ELR (cell line): ENCODE results near the gene IGSF11.
"Not testable (repeated sequence)": the region's sequence is repeated elsewhere in the genome, so short reads cannot be mapped to it uniquely, and the experiment has no call there.

Experiments used
- DNase-seq: peaks from one replicate; pipeline ENCODE4 v3.0.0-alpha.2; 2015; ENCODE audit warnings: low read depth

Gene IGSF11, protein sequence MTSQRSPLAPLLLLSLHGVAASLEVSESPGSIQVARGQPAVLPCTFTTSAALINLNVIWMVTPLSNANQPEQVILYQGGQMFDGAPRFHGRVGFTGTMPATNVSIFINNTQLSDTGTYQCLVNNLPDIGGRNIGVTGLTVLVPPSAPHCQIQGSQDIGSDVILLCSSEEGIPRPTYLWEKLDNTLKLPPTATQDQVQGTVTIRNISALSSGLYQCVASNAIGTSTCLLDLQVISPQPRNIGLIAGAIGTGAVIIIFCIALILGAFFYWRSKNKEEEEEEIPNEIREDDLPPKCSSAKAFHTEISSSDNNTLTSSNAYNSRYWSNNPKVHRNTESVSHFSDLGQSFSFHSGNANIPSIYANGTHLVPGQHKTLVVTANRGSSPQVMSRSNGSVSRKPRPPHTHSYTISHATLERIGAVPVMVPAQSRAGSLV

DNA sequence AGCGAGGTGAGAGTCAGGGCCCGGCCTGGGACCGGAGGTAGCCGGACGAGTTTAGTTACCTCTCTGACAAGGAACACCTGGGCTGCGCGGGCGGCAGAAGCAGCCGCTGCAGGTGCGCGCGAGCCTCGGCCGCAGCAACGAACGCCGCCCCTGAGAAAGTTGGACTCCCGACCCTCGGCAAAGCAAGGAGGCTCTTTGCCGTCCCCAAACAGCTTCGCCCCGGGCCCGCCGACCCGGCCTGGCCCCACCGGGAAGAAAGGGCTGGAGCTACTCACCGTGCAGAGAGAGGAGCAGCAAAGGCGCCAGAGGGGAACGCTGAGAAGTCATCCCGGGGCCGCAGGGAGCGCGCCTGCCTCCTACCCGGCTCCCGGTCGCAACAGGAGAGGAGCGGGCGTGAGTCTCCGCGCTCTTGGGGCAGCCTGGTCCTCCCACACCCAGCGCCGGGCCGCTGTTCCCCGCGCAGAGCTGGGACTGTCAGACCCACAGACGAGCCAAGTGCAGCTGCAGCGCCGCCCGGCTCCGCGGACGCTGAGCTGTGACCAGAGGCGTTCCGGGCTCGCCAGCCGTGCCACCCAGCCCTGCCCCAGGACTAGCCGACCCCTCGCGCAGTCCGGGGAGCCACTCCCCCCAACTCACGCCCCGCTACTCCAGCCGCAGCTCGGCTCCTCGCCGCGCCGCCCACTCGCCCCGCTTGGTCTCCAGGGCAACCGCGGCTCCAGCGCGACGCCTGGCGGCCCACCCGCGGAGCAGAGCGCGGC, at the start of gene IGSF11:
IGSF11 (minus strand) TSS at position 591 of the 758 bp plus-strand sequence; CDS start at position 327, 264 bp downstream.
- DNase-seq: peak; percentile 61

DNA sequence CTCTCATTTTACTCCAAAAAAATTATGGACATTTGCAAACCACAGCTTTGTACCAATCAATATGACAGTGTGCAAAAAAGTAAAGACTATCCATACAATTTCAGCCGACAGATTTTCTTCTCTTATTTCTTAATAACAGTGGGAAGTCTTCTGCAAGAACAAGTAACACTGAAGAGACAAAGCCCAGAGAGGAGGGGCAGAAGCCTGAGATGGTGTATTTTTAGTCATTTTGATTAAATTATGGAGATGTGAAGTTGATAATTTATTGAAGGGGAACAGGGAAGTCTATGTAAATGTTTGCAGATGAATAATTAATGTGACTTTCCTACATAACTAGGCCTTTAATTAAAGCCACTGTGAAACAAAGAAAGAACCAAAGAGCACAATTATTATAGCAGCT, 45.7 kb upstream of the IGSF11 start:
- DNase-seq: no peak

DNA sequence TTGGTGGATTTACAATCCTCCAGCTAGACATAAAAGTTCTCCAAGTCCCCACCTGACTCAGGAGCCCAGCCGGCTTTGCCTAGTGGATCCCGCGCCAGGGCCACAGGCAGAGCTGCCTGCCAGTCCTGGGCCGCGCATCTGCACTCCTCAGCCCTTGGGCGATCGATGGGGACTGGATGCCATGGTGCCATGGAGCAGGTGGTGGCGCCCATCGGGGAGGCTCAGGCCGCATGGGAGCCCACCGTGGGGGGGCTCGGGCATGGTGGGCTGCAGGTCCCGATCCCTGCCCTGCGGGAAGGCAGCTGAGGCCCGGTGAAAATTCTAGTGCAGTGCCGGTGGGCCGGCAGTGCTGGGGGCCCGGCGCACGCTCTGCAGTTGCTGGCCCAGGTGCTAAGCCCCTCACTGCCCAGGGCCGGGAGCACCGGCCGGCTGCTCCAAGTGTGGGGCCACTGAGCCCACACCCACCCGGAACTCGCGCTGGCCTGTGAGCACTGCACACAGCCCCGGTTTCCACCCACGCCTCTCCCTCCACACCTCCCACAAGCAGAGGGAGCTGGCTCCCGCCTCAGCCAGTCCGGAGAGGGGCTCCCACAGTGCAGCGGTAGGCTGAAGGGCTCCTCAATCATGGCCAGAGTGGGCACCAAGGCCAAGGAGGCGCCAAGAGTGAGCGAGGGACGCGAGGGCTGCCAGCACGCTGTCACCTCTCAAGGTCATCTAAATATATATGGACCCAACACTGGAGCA, 38.8 kb upstream of the IGSF11 start:
- DNase-seq: no peak

DNA sequence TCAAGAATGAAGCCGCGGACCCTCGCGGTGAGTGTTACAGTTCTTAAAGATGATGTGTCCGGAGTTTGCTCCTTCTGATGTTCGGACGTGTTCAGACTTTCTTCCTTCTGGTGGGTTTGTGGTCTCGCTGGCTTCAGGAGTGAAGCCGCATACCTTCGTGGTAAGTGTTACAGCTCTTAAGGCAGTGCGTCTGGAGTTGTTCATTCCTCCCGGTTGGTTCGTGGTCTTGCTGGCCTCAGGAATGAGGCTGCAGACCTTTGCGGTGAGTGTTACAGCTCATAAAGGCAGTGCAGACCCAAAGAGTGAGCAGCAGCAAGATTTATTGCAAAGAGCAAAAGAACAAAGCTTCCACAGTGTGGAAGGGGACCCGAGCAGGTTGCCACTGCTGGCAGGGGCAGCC, 37.8 kb upstream of the IGSF11 start:
- not testable (repeated sequence) for DNase-seq

DNA sequence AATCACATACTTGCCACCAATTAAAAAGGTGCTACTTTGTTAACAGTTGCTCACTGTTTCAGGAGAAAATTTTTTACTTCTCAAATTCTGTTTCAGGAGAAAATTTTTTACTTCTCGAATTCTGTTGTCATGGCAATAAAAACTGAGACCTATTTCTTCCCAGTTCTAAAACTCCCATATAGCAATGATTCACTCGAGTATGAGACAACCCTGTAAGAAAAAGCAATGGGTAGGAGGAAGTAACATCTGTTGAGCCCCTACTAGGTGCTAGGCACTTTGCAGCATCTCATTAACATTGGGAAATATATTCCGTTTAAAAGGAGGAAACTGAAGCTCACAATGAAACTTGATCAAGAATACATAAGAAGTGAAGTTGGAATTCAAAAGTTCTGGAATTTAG, 35.1 kb upstream of the IGSF11 start:
- DNase-seq: no peak

DNA sequence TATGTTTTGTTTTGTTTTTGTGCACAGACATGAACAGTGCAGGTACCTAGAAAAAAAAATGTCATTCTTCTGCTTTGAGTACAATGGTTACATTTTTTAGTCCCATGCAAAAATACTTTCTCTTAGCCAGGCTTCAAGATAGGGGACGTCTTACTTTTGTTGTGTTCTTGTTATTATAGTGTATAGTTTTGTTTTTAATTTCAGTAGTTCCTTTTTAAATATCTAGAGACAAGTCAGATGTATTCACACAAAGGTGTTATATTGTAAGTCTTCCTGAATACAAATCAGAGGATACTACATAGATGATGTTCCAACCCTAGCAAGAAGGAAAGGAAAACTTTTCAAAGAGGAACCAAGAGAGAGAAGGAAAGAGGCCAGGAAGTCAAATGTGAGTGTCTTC, 28.8 kb upstream of the IGSF11 start:
- no peak for DNase-seq

DNA sequence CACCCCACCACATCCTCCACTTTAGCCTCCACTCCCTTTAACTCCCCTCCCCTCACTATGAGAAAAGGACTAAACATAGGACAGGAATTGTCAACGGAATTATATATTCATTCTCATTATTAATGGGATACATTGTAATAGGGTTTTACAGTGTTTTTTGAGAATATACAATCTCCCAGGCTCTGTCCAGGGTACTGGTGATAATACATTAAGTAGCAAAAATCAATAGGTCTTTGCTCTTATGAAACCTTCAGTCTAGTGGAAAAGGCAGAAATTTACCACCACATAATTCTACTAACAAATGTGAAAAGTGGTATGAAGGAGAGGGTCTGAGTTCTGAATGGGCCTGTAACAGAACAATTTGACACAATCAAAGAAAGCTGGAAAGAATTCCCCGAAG, 28.2 kb upstream of the IGSF11 start:
- no peak for DNase-seq

DNA sequence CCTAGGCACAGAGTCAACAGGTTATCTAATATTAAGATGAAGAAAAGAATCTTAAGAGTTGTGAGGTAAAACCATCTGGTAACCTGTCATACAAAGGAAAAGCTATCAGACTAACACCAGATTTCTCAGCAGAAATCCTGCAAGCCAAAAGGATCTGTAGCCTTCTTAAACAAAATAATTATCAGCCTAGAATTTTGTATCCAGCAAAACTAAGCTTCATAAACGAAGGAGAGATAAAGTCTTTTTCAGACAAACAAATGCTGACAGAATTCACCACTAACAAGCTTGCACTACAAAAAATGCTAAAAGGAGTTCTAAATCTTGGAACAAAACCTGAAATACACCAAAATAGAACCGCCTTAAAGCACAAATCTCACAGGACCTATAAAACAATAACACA, 9.9 kb upstream of the IGSF11 start:
- no peak for DNase-seq

DNA sequence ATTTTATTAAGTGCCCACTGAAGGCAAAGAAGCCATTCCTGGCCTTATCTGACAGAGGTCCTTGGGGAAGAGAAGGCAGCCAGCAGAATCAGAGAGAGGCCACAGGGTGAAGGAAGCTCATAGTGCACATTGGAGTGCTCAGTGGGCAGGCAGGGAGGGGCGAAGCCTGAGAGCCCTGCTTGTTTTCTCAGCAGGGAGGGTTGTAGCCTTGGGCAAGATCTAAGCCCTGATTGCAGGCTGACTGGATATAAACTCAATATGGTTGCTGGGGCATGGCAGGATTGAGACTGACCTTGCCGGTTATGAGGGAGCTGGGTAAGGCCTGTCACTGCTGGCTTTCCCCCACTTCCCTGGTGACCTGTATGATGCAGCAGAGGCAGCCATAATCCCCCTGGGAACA, 7.5 kb upstream of the IGSF11 start:
- DNase-seq: no peak

DNA sequence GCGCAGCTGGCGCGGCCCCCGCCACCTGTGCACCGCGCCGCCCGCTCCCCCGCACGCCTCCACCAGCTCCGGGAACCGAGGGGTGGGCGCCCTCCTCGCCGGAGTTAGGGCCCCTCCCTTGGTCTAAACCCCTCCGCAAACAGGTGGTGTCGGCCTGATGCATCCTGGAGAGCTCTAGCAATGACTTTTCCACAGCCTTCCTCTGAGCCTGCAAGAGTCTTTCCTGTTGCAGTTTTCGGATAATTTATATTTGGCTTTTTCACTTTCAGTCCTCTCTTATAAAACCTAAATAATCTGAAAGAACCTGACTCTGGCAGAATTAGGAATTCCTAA, 334 bp upstream of the IGSF11 start:
- DNase-seq: no peak

DNA sequence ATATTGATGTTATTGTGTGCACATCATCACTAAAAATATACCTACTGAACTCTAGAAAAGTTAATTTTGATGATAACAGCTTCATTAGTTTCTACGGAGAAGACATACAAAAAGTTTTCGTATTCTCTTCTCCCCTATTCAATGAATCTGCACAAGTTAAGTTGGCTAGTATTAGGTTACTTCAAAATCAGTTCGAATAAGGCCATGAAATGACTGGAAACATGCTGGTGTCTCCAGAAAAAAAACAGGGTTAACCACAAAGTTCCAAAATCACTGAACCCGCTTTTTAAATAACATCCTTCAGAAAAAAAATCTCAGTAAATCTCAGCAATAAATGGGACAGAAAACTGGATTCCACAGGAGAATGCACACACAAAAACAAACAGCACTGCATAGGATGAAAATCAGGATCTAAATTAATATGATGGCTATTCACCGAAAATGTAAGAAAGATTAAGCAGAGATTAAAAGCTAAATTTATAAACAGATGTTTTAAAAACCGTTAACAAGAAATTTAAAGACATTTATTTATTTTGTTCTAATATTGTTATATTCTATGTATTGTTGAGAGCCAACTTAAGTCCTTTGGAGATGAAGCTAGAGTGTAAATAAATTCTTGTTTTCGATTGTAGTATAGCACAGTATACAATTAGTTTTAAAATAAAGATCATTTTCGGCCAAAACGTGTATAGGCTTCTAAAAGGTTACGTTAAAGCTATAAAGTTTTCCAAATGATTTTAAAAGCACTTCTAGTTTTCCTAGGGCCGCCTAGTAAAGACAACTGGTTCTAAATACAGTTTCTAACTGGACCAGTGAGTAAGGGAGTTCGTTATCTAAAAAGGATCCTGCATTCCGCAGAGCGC, 1.0 kb downstream of the IGSF11 start:
- DNase-seq: no peak

DNA sequence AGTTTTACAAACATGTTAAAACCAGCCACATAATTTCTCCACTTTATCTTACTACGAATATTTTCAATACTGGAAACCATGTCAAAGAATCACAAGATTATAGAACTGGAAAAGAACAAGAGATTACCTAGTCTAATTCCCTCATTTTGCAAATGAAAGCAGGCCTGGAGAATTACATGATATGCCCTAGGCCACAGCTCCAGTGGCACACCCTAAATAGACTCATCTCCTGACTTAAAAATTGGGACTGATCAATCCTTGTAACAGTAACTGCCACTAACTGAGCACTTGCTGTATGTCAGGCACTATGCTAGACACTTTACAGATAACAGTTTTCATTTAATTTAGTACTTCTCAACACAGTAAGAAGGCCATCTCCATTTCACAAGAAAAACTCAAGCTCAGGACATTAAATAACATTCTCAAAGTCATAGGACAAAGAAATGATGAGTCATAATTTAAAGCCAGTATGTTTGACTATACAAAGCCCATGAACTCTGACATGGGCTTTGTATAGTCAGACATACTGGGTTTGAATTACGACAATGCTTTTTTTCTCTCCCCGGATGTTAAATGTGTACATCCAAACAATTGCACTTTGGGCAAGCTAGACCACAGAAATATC, 9.4 kb downstream of the IGSF11 start:
- DNase-seq: no peak

DNA sequence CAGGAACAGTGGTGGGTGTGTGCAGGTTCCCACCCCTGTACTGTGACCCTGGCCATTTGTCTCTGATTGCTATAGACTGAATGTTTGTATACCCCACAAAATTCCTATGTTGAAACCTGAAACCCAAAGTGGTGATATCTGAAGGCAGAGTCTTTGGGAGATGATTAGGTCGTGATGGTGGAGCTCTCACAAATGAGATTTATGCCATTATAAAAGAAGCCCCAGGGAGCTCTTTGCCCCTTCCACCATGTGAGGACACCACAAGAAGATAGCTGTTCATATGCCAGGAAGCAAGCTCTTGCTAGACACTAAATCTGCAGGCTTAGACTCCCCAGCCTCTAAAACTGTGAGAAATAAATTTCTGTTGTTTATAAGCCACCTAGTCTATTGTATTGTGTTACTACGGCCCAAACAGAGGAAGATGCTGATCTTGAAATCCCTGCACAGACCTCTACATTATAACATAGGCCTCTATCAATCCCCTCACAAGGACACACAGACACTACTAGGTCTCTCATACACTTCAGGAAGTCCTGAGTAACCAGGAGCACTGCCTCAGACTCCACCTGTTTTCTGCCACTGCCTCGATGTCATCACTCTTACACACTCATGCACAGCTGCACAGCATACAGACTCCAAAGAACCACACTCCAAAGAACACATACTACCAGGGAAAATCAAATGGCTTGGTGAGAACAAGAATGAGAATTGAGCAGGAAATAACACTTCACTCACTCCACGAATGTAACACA, 14.7 kb downstream of the IGSF11 start:
- no peak for DNase-seq

DNA sequence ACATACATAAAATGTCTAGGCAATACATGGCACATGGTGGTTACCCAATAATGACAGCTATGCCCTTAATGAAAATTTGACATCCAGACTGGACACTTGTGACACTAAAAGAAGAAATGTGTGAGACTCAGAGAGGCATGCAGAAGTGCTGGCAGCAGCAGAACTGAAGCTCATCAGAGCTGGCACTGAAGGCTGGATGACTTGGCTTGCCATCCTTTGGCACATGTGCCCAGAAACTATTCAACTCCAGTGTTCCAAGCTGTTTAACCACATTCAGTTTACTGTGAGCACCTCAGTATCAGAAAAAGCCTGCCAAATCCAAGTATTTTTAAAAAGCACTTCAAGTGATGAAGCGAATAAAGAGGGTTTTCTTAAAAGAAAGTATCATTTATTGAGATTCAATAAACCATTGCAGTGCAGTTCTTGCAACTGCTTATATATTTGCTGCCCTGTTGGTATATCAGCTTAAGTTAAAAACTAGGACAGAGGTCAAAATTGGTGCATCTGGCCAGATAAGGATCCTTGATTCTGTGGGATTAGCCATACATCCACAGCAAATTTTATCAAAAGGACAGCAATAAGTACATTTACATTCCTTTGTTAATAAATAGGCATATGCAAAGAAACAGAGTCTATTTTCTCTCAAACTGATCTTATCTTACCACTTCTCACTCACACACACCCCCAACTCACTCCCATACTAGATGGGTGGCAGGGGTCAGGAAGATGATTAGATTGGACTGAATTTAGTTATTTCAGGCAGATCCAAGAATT, 15.8 kb downstream of the IGSF11 start:
- DNase-seq: no peak

DNA sequence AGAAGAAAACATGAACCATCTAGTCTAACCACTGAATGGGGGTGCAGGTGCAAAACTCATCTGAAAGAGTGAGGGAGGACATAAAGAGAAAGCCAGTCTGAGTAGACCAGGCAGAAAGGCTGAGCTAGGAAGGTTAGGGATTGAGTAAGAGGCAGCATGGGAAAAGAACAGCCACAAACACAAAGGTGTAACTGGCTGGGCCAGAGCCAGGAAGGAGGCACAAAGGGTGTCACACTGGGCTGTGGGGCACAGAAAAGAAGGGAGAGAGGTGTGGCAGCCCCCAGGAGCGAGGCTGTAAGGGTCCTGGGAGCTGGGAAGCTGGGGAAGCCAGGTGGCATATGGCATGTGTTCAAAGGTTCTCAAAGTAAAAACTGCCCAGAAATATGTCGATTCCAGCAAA, 18.7 kb downstream of the IGSF11 start:
- DNase-seq: no peak

DNA sequence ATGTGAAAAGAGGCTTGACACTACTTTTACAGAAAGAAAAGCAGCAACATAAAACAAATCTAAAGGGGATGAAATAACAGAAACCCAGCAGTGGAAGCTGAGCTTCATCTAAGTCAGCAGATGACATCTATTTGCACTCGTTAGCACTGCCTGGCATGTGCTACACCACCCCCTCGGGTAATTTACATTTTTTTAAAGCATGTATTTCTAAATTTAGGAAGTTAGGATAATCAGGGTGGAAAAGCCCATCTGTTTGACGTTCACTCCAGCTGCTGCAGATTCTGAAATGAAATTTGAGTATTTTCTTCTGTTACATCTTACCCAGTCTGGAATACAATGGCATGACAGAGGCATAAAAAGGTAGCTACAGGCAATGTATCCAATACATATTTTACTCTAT, 20.7 kb downstream of the IGSF11 start:
- no peak for DNase-seq

DNA sequence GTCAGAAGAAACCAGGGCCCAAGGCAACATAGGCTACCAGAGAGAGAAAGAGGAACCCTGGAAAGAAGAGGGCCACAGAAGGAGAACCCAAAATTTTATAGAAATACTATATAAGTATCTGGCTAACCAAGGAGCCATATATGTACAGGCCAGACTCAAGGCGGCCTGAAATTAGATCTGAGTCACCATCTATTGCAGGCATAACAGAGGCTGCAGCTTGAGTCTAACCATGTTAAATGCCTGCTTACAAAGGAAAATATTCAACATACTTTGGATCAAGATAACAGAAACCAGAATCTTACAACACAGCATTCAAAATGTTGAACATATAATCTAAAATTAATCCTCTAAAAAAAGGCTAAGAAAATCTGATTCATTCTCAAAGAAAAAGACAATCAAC, 23.1 kb downstream of the IGSF11 start:
- DNase-seq: no peak

DNA sequence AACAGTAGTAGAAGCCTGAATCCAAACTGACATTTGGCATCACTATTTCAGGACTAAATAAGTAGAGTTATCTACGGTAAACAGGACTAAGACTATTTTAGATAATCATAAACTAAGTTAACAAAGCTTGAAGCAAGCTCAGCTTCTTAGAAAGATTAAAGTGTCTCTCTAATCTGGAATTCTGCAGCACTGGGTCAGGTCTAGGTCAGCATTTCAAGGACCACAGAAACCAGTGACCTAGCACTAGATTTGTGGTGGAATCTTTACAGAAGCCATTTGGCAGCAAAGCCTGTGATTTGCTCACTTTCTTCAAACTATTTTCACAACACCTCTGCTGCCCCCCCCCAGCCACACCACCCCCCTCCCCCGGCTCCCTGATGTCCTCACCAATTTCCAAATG, 37.5 kb downstream of the IGSF11 start:
- no peak for DNase-seq

DNA sequence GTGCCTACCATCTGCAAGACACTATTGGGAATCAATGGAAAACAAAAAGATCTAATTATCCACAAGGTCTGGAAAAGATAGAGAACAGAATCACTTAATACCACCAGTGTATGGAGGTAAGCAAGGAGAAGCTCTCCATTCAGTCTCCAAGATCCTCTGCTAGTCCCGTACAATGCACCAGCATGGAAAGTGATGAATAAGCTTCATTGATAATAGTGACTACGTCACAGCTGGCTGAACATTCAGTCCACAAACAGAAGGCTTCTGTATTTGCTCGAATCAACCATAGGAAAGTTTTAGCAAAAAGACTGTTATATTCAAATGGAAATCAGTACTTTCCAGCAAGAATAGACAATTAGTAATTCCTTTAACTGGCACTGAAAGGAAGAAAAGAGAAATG, 42.9 kb downstream of the IGSF11 start:
- no peak for DNase-seq
